K562 (cell line): ENCODE data around the gene PRR23B.

Experiments used
- ARNT ChIP-seq, 2 experiments: fragments of 450-650 bp; IDR thresholded peaks; 2 replicates each; pipeline ENCODE4 v1.6.1; 2016; ENCODE audit warnings: mild to moderate bottlenecking in 1 of 2
- EZH2 ChIP-seq: IDR thresholded peaks from 2 replicates; pipeline ENCODE4 v1.6.1; 2012; ENCODE audit warnings: low read depth, mild to moderate bottlenecking, inconsistent platforms, low read length, borderline replicate concordance
- LCOR ChIP-seq: sonication (generic); formaldehyde crosslinking; IDR thresholded peaks from 2 replicates; pipeline ENCODE4 v1.8.0; 2022; ENCODE audit warnings: mild to moderate bottlenecking, missing genetic modification reagents
- NFIC ChIP-seq: fragments of 450-650 bp; IDR thresholded peaks from 2 replicates; pipeline ENCODE4 v1.6.1; 2017; ENCODE audit warnings: mild to moderate bottlenecking, inconsistent platforms
- RUNX1 ChIP-seq: sonication (generic); IDR thresholded peaks from 2 replicates; pipeline ENCODE4 v1.6.1; 2016; ENCODE audit warnings: antibody characterized with exemption, low read depth
- SUPT5H ChIP-seq: fragments of 450-650 bp; IDR thresholded peaks from 2 replicates; pipeline ENCODE4 v1.6.1; 2016
- TF ChIP-seq, protein P1 (sequence below): sonication (generic); formaldehyde crosslinking; IDR thresholded peaks from 2 replicates; pipeline ENCODE4 v1.8.0; 2022; ENCODE audit warnings: mild to moderate bottlenecking, missing genetic modification reagents
- TF ChIP-seq, protein P2 (sequence below): fragments of 250-450 bp; sonication (Bioruptor Pico); IDR thresholded peaks from 2 replicates; pipeline ENCODE4 v1.5.1; 2021; ENCODE audit warnings: mild to moderate bottlenecking

DNA sequence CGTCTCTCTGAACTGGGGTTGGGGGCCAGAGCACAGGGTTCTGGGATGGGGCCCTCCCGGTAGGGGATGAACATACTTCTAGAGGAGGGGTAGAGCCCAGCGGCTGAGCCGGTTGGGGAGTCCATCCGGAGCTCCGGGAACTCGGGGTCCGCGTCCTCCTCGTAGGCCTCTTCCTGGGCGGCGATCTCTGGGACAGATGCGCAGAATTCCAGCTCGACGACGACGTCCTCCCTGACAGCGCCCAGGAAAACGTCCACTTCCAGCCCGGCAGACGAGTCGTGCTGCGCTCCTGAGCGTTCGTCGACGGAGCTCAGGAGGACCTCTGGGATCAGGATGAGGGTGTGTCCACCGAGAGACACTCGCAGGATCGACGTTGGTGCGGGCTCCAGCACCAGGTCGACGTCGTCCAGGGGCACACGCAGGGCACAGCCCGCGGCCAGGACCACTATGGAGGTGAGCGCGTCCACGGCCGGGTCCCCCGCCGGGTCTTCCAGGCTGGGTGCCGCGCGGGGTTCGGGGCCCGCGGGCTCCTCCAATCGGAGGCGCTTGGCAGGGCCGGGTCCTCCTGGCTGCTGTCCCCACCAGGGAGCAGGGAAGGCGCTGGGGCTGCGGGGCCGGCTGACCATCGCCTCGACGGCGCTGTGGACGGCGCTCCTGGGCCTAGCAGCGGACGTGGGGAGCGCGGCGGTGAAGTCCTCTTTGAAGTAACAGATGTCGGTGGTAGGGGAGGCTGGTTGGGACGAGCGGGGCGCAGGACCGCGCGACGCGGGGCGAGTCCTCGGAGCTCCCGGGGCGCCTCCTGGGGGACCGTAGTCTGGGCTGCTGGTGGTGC is 474 bp downstream of the PRR23B start:
- no peak for TF ChIP-seq SUPT5H
- TF ChIP-seq ARNT (IDR thresholded peaks at IDR 0.05): no peak
- TF ChIP-seq, protein P1, sequence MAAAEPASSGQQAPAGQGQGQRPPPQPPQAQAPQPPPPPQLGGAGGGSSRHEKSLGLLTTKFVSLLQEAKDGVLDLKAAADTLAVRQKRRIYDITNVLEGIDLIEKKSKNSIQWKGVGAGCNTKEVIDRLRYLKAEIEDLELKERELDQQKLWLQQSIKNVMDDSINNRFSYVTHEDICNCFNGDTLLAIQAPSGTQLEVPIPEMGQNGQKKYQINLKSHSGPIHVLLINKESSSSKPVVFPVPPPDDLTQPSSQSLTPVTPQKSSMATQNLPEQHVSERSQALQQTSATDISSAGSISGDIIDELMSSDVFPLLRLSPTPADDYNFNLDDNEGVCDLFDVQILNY (CRISPR knock-in tag): no peak
- TF ChIP-seq, protein P2, sequence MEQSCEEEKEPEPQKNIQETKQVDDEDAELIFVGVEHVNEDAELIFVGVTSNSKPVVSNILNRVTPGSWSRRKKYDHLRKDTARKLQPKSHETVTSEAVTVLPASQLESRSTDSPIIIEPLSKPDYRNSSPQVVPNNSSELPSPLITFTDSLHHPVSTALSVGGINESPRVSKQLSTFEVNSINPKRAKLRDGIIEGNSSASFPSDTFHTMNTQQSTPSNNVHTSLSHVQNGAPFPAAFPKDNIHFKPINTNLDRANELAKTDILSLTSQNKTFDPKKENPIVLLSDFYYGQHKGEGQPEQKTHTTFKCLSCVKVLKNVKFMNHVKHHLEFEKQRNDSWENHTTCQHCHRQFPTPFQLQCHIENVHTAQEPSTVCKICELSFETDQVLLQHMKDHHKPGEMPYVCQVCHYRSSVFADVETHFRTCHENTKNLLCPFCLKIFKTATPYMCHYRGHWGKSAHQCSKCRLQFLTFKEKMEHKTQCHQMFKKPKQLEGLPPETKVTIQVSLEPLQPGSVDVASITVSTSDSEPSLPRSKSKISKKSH (CRISPR knock-in tag): no peak
- no peak for TF ChIP-seq NFIC
- no peak for TF ChIP-seq LCOR (CRISPR knock-in tag)
- TF ChIP-seq RUNX1: no peak
- no peak for TF ChIP-seq EZH2
